Muscle of leg (tissue), 11 donors: ENCODE measurements around the gene ADAM12. TPM values are rescaled to one million over a fixed set of nuclear protein-coding genes. Genes with fewer than 3 reads are reported as not detected.
"Not testable (repeated sequence)": the region's sequence is repeated elsewhere in the genome, so short reads cannot be mapped to it uniquely, and the experiment has no call there.

Source experiments
- DNase-seq: peaks from one replicate; pipeline ENCODE4 v3.0.0; 2013
- H3K27ac ChIP-seq: one replicate; pipeline ENCODE4 v1.5.1; 2013; ENCODE audit warnings: mild to moderate bottlenecking, low read length, control low read depth
- H3K27me3 ChIP-seq: one replicate; pipeline ENCODE4 v1.6.1; 2013; ENCODE audit warnings: low read length; ENCODE audit not compliant: control insufficient read depth, insufficient read depth
- H3K36me3 ChIP-seq: one replicate; pipeline ENCODE4 v1.6.1; 2013; ENCODE audit warnings: low read length; ENCODE audit not compliant: control insufficient read depth, insufficient read depth
- H3K4me1 ChIP-seq: one replicate; pipeline ENCODE4 v1.6.1; 2013; ENCODE audit warnings: low read length; ENCODE audit not compliant: control insufficient read depth, insufficient read depth
- H3K4me3 ChIP-seq: one replicate; pipeline ENCODE4 v1.5.1; 2013; ENCODE audit warnings: low read length, control low read depth
- H3K9me3 ChIP-seq: replicated peaks from 2 replicates; pipeline ENCODE4 v1.6.1; 2013; ENCODE audit warnings: low read depth, low read length; ENCODE audit not compliant: control insufficient read depth
- WGBS: methylation state at CpG from one replicate; pipeline ENCODE4 v1.1.5; 2013; ENCODE audit warnings: missing lambda C conversion rate; ENCODE audit not compliant: insufficient coverage; 5-methylcytosine and 5-hydroxymethylcytosine counted together
- polyA plus RNA-seq, 8 donors: library from polyadenylated mRNA; unstranded; fragments of 120-200 nt; gene quantifications; one replicate each; pipeline versions ENCODE4 v1.2.1 to v1.2.3, GENCODE V29; 2013; ENCODE audit warnings: inconsistent platforms in 1 of 8, low replicate concordance in 1 of 8; ENCODE audit not compliant: insufficient read length in 8 of 8, insufficient read depth in 1 of 8
- total RNA-seq: library from RNA; stranded (reverse); fragments of 120-200 nt; gene quantifications from one replicate; pipeline ENCODE4 v1.2.4, GENCODE V29; 2013

The ADAM12 gene
- total and polyA plus RNA-seq, 9 donors: 11.7 to 39.6 (median 21.0) TPM

DNA sequence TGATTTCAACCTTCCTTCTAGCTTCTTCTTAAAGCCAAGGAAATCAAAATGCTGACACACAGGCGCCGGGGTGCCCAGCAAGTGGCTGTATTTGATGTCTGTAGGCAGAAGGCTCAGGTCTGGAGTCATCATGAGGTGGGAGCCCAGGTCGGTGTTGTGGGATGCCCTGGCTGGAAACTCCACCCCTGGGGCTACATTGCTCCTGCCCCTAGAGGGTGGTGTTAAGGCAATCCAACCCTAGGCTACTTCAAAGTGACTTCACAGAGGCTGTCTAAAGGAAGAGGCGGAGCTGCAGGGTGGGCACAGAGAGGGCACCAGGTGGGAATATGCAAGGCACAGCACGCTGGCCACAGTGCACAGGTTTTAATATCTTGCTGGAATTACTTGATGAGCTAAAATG, 200.9 kb downstream of the ADAM12 start:
- no peak for DNase-seq
- Histone ChIP-seq H3K27me3 (no peaks in the 10 kb centered on the region), H3K9me3 (no peaks in the 10 kb centered on the region), H3K27ac (no peak overlapping the region), H3K4me3 (no peak overlapping the region), H3K36me3 (no peaks in the 10 kb centered on the region), H3K4me1 (peaks cover 6% of the 10 kb centered on the region)
- 73% methylated on average over 3 of the region's 5 CpGs for whole genome bisulfite sequencing

DNA sequence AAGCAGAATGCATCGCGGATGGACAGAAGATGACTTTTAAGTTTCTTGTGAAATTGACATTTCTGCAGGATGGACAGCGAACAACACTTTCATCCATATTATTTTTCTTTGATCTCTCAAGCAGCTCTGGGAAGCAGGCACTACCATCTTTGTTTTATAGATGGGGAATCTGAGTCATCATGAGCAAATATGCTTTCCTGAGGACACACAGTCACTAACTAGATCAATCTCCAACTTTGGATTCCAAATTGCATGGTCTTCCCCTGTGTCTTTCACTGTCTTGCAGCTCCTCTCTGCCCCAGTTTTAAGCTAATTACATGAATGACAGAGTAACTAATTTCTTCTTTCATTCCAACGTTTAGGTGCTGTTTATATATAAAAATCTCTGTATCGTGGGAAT, 201.5 kb downstream of the ADAM12 start:
- Histone ChIP-seq H3K4me1 (peaks cover 9% of the 10 kb centered on the region), H3K4me3 (no peak overlapping the region), H3K27ac (no peak overlapping the region), H3K9me3 (no peaks in the 10 kb centered on the region), H3K27me3 (no peaks in the 10 kb centered on the region), H3K36me3 (no peaks in the 10 kb centered on the region)
- WGBS: no CpG with 5 or more reads among the region's 5 CpGs
- DNase-seq: no peak

DNA sequence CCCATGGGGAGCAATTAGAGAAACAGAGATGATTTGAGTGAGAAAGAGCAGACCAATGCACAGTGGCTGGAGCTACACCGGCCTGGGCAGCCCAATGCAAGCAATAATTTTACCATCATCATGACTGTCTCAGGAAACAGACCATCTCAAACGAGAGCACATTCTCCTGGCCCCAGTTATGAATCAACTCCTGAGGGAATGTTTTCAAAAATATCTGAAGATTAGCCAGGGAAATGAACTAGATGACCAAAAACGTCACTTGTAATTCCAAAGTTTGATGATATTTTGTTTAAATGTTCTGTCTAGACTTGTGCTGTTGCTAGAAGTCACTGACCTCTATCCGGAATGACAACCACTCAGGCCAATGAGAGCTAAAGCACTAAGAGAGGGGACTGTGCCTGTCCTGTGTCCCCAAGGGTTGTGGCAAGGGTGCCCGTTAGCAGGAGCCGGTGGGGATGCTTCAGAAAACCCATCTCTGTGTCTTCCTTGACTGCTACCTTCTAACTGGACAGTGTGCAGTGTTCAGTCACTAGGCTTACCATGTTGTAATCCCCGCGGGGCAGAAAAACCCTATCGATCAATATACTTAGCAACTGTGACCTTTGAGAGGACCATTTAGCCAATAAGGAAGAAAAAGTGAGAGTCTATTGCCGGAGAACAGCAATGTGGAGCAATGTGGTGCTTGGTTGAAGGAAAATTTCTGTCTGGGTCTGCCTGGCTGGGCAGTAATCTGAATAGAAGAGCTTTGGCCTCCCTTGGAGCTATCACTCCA, 202.4 kb downstream of the ADAM12 start:
- Histone ChIP-seq H3K4me1 (peaks cover 14% of the 10 kb centered on the region), H3K27me3 (no peaks in the 10 kb centered on the region), H3K27ac (no peak overlapping the region), H3K36me3 (no peaks in the 10 kb centered on the region), H3K4me3 (no peak overlapping the region), H3K9me3 (no peaks in the 10 kb centered on the region)
- DNase-seq: no peak
- WGBS: 89% methylated on average over 4 of the region's 10 CpGs

GRCh38 chr10:126181626-126182025, 206.7 kb downstream of the ADAM12 start:
- WGBS: 100% methylated on average over 2 of the region's 6 CpGs
- Histone ChIP-seq H3K4me3 (no peak overlapping the region), H3K4me1 (peaks cover 8% of the 10 kb centered on the region), H3K27me3 (no peaks in the 10 kb centered on the region), H3K9me3 (no peaks in the 10 kb centered on the region), H3K36me3 (no peaks in the 10 kb centered on the region), H3K27ac (no peak overlapping the region)
- peak; percentile 45 for DNase-seq

- Histone ChIP-seq H3K9me3 (no peaks in the 10 kb centered on the region), H3K27ac (no peak overlapping the region), H3K4me3 (no peak overlapping the region), H3K36me3 (no peaks in the 10 kb centered on the region), H3K27me3 (no peaks in the 10 kb centered on the region), H3K4me1 (peaks cover 20% of the 10 kb centered on the region)
- WGBS: 94% methylated on average over 5 of the region's 7 CpGs
- DNase-seq: no peak
These were observed 208.6 kb downstream of the ADAM12 start for GRCh38 chr10:126179637-126180036.

DNA sequence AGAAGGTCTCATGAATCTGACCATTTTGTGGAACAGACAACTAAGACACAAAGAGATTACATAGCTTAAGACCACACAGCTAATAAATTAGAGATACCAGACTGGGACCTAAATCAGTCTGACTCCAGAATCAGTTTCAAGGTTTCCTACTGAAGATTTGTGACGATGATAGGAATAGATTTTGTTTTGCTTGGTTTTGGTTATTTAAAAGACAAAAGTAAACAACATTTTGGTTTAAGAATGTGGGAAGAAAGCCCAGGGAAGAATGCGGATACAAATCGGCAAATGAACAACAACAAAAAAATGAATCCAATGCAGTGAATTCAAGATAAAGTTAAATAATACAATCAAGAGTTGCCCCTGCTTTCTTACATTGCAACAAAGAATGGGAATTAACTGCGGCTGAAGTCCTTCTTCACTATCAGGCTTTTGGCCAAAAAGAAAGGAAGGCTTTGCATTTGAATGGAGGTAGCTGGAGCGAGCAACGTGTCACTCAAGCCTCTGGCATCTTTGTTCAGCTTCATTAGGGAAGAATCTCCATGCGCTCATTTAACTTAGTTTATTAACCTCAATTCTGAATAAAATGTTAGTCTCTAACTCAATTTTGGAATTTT, 210.8 kb downstream of the ADAM12 start:
- no CpG with 5 or more reads among the region's 7 CpGs for WGBS
- DNase-seq: no peak
- Histone ChIP-seq H3K4me1 (peaks cover 20% of the 10 kb centered on the region), H3K27me3 (no peaks in the 10 kb centered on the region), H3K9me3 (no peaks in the 10 kb centered on the region), H3K27ac (no peak overlapping the region), H3K36me3 (no peaks in the 10 kb centered on the region), H3K4me3 (no peak overlapping the region)

DNA sequence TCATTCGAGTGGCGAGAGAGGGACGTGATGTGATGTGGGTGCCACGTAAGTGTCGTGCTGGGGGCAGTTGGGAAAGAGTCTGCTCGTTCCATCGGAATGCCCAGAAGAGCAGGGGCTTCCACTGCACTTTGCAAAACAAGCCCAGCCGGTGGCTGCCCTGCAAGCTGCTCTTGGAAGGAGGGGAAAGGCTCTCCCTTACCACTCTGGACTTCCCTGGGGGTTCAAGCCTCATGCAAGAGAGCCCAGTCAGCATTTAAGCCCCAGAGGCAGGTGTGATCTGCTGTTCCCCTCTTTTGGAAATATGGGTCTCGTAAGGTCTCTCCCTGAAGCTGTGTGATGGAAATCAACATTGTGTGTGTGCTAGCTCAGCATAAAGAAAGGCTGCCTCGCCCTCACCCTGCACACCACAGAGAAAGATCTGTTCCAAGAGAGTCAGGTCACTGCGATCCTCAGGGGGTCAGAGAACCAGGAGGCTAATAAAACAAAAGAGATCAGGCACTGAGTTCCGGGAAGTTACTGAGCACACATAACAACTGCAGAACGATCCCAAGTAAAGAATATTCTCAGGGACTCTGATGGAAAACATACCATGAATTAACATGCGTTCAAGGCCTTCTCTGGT, 212.5 kb downstream of the ADAM12 start:
- Histone ChIP-seq H3K9me3 (no peaks in the 10 kb centered on the region), H3K4me1 (peaks cover 12% of the 10 kb centered on the region), H3K27ac (peak overlapping the region; percentile 76), H3K27me3 (no peaks in the 10 kb centered on the region), H3K4me3 (no peak overlapping the region), H3K36me3 (no peaks in the 10 kb centered on the region)
- DNase-seq: peak; percentile 51
- WGBS: 49% methylated on average over 11 of the region's 14 CpGs

DNA sequence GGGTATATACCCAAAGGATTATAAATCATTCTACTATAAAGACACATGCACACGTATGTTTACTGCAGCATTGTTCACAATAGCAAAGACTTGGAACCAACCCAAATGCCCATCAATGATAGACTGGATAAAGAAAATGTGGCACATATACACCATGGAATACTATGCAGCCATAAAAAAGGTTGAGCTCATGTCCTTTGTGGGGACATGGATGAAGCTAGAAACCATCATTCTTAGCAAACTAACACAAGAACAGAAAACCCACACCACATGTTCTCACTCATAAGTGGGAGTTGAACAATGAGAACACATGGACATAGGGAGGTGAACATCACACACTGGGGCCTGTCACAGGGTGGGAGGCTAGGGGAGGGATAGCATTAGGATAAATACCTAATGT, 215.5 kb downstream of the ADAM12 start:
- not testable (repeated sequence) for H3K9me3 ChIP-seq, H3K36me3 ChIP-seq, H3K27me3 ChIP-seq, H3K4me3 ChIP-seq, DNase-seq, H3K27ac ChIP-seq
- peaks cover 21% of the 10 kb centered on the region for H3K4me1 ChIP-seq
- WGBS: no CpG with 5 or more reads among the region's 1 CpG

DNA sequence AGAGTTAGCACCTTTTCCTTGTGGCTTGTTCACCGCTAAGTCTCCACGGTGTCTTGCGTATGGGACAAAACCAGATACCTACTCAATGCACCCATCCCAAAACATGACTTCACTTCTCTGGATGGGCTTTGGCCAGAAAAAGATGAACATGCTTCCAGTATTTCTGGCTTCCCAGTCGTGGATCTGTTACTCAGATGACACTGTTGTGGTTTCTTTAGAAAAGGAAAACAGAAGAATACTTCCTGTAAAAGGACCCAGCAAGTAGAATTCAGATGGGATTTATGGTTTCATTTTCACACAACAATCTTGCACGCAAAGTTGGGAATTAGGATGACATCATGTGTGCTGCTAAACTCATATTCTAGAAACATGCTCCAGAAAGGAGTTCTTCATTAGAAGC, 216.7 kb downstream of the ADAM12 start:
- no peaks in the 10 kb centered on the region for H3K36me3 ChIP-seq
- H3K4me3 ChIP-seq: no peak overlapping the region
- peaks cover 21% of the 10 kb centered on the region for H3K4me1 ChIP-seq
- no peaks in the 10 kb centered on the region for H3K27me3 ChIP-seq
- no peaks in the 10 kb centered on the region for H3K9me3 ChIP-seq
- peak overlapping the region; percentile 83 for H3K27ac ChIP-seq
- WGBS: no CpG with 5 or more reads among the region's 5 CpGs
- DNase-seq: peak; percentile 98

GRCh38 chr10:126170776-126171175, 217.5 kb downstream of the ADAM12 start:
- no peaks in the 10 kb centered on the region for H3K36me3 ChIP-seq
- H3K4me1 ChIP-seq: peaks cover 20% of the 10 kb centered on the region
- peak; percentile 74 for DNase-seq
- H3K27ac ChIP-seq: peak overlapping the region; percentile 83
- no peaks in the 10 kb centered on the region for H3K27me3 ChIP-seq
- no peak overlapping the region for H3K4me3 ChIP-seq
- no CpG with 5 or more reads among the region's 2 CpGs for WGBS
- H3K9me3 ChIP-seq: no peaks in the 10 kb centered on the region
